GM12864 (cell line): Measurements from ENCODE around the gene FAM241A.
"Not testable (repeated sequence)": the region's sequence is repeated elsewhere in the genome, so short reads cannot be mapped to it uniquely, and the experiment has no call there.

Source experiments
- DNase-seq: peaks from one replicate; pipeline ENCODE4 v3.0.0-alpha.2; 2011; ENCODE audit warnings: low read depth
- H3K4me3 ChIP-seq: 2 replicates; pipeline ENCODE4 v1.5.1; 2011; ENCODE audit warnings: mild to moderate bottlenecking, low read depth, low read length, control low read depth
- TF ChIP-seq, protein P1 (sequence below): IDR thresholded peaks from 2 replicates; pipeline ENCODE4 v1.5.1; 2011; ENCODE audit warnings: low read depth, mild to moderate bottlenecking, moderate library complexity, low read length, control low read depth, inconsistent platforms; ENCODE audit errors: missing control alignments

The FAM241A gene

GRCh38 chr4:112199041-112199440 is 53.8 kb downstream of the FAM241A start:
- DNase-seq, result no peak
- TF ChIP-seq, protein P1, sequence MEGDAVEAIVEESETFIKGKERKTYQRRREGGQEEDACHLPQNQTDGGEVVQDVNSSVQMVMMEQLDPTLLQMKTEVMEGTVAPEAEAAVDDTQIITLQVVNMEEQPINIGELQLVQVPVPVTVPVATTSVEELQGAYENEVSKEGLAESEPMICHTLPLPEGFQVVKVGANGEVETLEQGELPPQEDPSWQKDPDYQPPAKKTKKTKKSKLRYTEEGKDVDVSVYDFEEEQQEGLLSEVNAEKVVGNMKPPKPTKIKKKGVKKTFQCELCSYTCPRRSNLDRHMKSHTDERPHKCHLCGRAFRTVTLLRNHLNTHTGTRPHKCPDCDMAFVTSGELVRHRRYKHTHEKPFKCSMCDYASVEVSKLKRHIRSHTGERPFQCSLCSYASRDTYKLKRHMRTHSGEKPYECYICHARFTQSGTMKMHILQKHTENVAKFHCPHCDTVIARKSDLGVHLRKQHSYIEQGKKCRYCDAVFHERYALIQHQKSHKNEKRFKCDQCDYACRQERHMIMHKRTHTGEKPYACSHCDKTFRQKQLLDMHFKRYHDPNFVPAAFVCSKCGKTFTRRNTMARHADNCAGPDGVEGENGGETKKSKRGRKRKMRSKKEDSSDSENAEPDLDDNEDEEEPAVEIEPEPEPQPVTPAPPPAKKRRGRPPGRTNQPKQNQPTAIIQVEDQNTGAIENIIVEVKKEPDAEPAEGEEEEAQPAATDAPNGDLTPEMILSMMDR, result no peak
- H3K4me3 ChIP-seq, result no peak overlapping the region

- TF ChIP-seq, protein P1, result no peak
- no peak overlapping the region for H3K4me3 ChIP-seq
- DNase-seq, result no peak
These were observed 56.8 kb downstream of the FAM241A start for GRCh38 chr4:112201915-112202505.

- no peak for DNase-seq
- TF ChIP-seq, protein P1, result no peak
- no peak overlapping the region for H3K4me3 ChIP-seq
These were observed 58.3 kb downstream of the FAM241A start for GRCh38 chr4:112203593-112203992.

- H3K4me3 ChIP-seq, result no peak overlapping the region
- no peak for DNase-seq
- TF ChIP-seq, protein P1, result no peak
These were observed 61.2 kb downstream of the FAM241A start for GRCh38 chr4:112206431-112206830.

- not testable (repeated sequence) for H3K4me3 ChIP-seq, DNase-seq
These were observed 63.2 kb downstream of the FAM241A start for GRCh38 chr4:112208137-112209095.

DNA sequence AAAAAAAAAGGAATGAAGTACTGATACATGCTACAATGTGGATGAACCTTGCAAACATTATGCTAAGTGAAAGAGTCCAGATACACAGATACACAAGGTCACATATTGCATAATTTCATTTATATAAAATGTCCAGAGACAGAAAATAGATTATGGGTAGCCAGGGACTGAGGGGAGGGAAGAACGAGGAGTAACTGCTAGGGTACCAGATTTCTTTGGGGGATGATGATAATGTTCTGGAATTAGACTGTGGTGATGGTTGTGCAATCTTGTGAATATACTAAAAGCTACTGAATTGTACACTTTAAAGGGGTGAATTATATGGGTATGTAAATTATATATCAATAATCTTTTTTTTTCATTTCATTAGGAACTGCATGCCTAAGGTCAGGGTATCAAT is 65.5 kb downstream of the FAM241A start:
- no peak for DNase-seq
- no peak overlapping the region for H3K4me3 ChIP-seq
- TF ChIP-seq, protein P1, result no peak

DNA sequence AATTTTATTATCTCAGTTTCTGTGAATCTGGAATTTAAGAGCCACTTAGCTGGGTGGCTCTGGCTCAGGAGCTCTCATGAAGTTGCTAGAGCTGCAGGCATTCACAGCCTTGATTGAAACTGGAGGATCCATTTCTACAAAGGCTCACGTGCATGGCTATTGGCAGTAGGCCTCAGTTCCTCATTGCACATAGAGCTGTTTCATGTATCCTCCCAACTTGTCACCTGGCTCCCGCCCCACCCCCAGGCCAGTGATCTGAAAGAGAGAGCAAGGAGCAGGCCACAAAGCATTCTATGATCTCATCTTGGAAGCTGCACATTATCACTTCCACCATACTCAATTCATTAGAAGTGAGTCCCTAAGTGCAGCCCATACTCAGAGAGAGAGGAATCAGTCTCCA is 67.8 kb downstream of the FAM241A start:
- TF ChIP-seq, protein P1, result no peak
- peak; percentile 44 for DNase-seq
- H3K4me3 ChIP-seq, result no peak overlapping the region
